MM.1S (cell line): Measurements from ENCODE around the gene SPTSSB.

Experiments used
- DNase-seq: peaks from one replicate; pipeline ENCODE4 v3.0.0-alpha.2; 2015
- H2AFZ ChIP-seq: fragments of 300-600 bp; sonication (generic); 2 replicates; pipeline ENCODE4 v1.6.0; 2016; ENCODE audit warnings: antibody characterized with exemption, low read length
- H3F3A ChIP-seq: fragments of 300-600 bp; sonication (generic); 2 replicates; pipeline ENCODE4 v1.6.1; 2016; ENCODE audit warnings: mild to moderate bottlenecking, antibody characterized with exemption, low read length, moderate library complexity, mixed read lengths; ENCODE audit not compliant: insufficient read depth
- H3K27ac ChIP-seq: fragments of 300-600 bp; sonication (generic); 2 replicates; pipeline ENCODE4 v1.5.1; 2016; ENCODE audit warnings: mild to moderate bottlenecking, low read length
- H3K27me3 ChIP-seq: fragments of 300-600 bp; sonication (generic); replicated peaks from 2 replicates; pipeline ENCODE4 v1.6.0; 2016; ENCODE audit warnings: low read length; ENCODE audit not compliant: insufficient read depth
- H3K36me3 ChIP-seq: fragments of 300-600 bp; sonication (generic); replicated peaks from 2 replicates; pipeline ENCODE4 v1.6.1; 2016; ENCODE audit warnings: mild to moderate bottlenecking, low read length, mixed read lengths; ENCODE audit not compliant: insufficient read depth
- H3K4me1 ChIP-seq: fragments of 300-600 bp; sonication (generic); 2 replicates; pipeline ENCODE4 v1.6.1; 2016; ENCODE audit warnings: low read length, mixed read lengths
- H3K4me2 ChIP-seq: fragments of 300-600 bp; sonication (generic); 2 replicates; pipeline ENCODE4 v1.6.0; 2016; ENCODE audit warnings: low read depth, low read length
- H3K4me3 ChIP-seq: fragments of 300-600 bp; sonication (generic); 2 replicates; pipeline ENCODE4 v1.5.1; 2016; ENCODE audit warnings: low read length, mixed read lengths
- H3K79me2 ChIP-seq: fragments of 300-600 bp; sonication (generic); 2 replicates; pipeline ENCODE4 v1.6.1; 2016; ENCODE audit warnings: mixed run types, low read length, mixed read lengths
- H3K9ac ChIP-seq: fragments of 300-600 bp; sonication (generic); 2 replicates; pipeline ENCODE4 v1.6.1; 2016; ENCODE audit warnings: low read length, mixed read lengths
- H3K9me2 ChIP-seq: fragments of 300-600 bp; sonication (generic); replicated peaks from 2 replicates; pipeline ENCODE4 v1.6.1; 2016; ENCODE audit warnings: mild to moderate bottlenecking, low read length, mixed read lengths; ENCODE audit not compliant: insufficient read depth
- H3K9me3 ChIP-seq: fragments of 300-600 bp; sonication (generic); replicated peaks from 2 replicates; pipeline ENCODE4 v1.6.1; 2016; ENCODE audit warnings: mild to moderate bottlenecking, low read length, mixed read lengths; ENCODE audit not compliant: insufficient read depth
- H4K20me1 ChIP-seq: fragments of 300-600 bp; sonication (generic); 2 replicates; pipeline ENCODE4 v1.6.1; 2016; ENCODE audit warnings: mild to moderate bottlenecking, low read length, moderate library complexity, mixed read lengths; ENCODE audit not compliant: insufficient read depth
- CTCF ChIP-seq: fragments of 300-600 bp; sonication (generic); IDR thresholded peaks from 2 replicates; pipeline ENCODE4 v1.5.1; 2016; ENCODE audit warnings: antibody characterized with exemption, low read length, mixed read lengths
- EZH2 ChIP-seq: fragments of 300-600 bp; sonication (generic); optimal IDR thresholded peaks from 2 replicates; pipeline ENCODE3; 2017; ENCODE audit warnings: low read depth, mild to moderate bottlenecking, antibody characterized with exemption, low read length, mixed read lengths
- EZH2phosphoT487 ChIP-seq: fragments of 300-600 bp; sonication (generic); IDR thresholded peaks from 2 replicates; pipeline ENCODE4 v1.6.1; 2018; ENCODE audit warnings: antibody characterized with exemption, low read length

Gene SPTSSB

GRCh38 chr3:161295325-161295724 lies 76.0 kb downstream of the SPTSSB start:
- Histone ChIP-seq H3K27ac (no peak overlapping the region), H3K4me1 (no peaks in the 10 kb centered on the region), H3K27me3 (no peaks in the 10 kb centered on the region), H3K79me2 (no peaks in the 10 kb centered on the region), H2AFZ (no peak overlapping the region), H3K36me3 (no peaks in the 10 kb centered on the region), H3K4me3 (no peak overlapping the region), H3K9me3 (no peaks in the 10 kb centered on the region), H3K9ac (no peak overlapping the region), H3F3A (no peaks in the 10 kb centered on the region), H3K9me2 (no peaks in the 10 kb centered on the region), H3K4me2 (no peak overlapping the region), H4K20me1 (no peaks in the 10 kb centered on the region)
- DNase-seq = no peak
- TF ChIP-seq EZH2 = no peak
- no peak for TF ChIP-seq EZH2phosphoT487
- no peak for TF ChIP-seq CTCF
